IPS-20b (cell line): ENCODE results near the gene ETS1.

Experiments used
- H3K27ac ChIP-seq: one replicate; pipeline ENCODE4 v1.5.1; 2013; ENCODE audit warnings: low read length
- H3K27me3 ChIP-seq: 2 replicates; pipeline ENCODE4 v1.6.1; 2013; ENCODE audit warnings: mild to moderate bottlenecking, low read length, inconsistent platforms; ENCODE audit not compliant: insufficient read depth
- H3K36me3 ChIP-seq: 2 replicates; pipeline ENCODE4 v1.6.1; 2013; ENCODE audit warnings: low read depth, mild to moderate bottlenecking, inconsistent platforms, low read length, moderate library complexity; ENCODE audit not compliant: insufficient read depth
- H3K4me1 ChIP-seq: 2 replicates; pipeline ENCODE4 v1.6.1; 2013; ENCODE audit warnings: mild to moderate bottlenecking, control low read depth, inconsistent platforms, low read length, moderate library complexity; ENCODE audit not compliant: insufficient read depth
- H3K4me3 ChIP-seq: 2 replicates; pipeline ENCODE4 v1.5.1; 2013; ENCODE audit warnings: mild to moderate bottlenecking, low read length, inconsistent platforms
- H3K9ac ChIP-seq: 2 replicates; pipeline ENCODE4 v1.6.1; 2013; ENCODE audit warnings: low read depth, mild to moderate bottlenecking, inconsistent platforms, low read length, moderate library complexity
- H3K9me3 ChIP-seq: 2 replicates; pipeline ENCODE4 v1.6.1; 2013; ENCODE audit warnings: mild to moderate bottlenecking, low read depth, low read length, inconsistent platforms; ENCODE audit not compliant: insufficient read depth

The ETS1 gene

GRCh38 chr11:128479144-128479543, 108.2 kb downstream of the ETS1 start:
- Histone ChIP-seq H3K4me1 (no peaks in the 10 kb centered on the region), H3K9me3 (no peaks in the 10 kb centered on the region), H3K36me3 (no peaks in the 10 kb centered on the region; the same call in 1 of the 2 replicates), H3K27me3 (no peaks in the 10 kb centered on the region), H3K4me3 (no peak overlapping the region), H3K27ac (no peak overlapping the region), H3K9ac (no peak overlapping the region)

- H3K27ac ChIP-seq: no peak overlapping the region
Measured at GRCh38 chr11:128478305-128478704, 109.1 kb downstream of the ETS1 start.

GRCh38 chr11:128477811-128478210, 109.5 kb downstream of the ETS1 start:
- Histone ChIP-seq H3K27ac (no peak overlapping the region), H3K9me3 (no peaks in the 10 kb centered on the region), H3K9ac (no peak overlapping the region), H3K4me1 (no peaks in the 10 kb centered on the region), H3K27me3 (no peaks in the 10 kb centered on the region), H3K36me3 (no peaks in the 10 kb centered on the region; the same call in 1 of the 2 replicates), H3K4me3 (no peak overlapping the region)

More at GRCh38 chr11:128478305-128478704, 109.1 kb downstream of the ETS1 start:
- H3K4me1 ChIP-seq: no peaks in the 10 kb centered on the region
- H3K9me3 ChIP-seq: no peaks in the 10 kb centered on the region
- no peak overlapping the region for H3K4me3 ChIP-seq
- H3K36me3 ChIP-seq: no peaks in the 10 kb centered on the region; the same call in 1 of the 2 replicates
- H3K27me3 ChIP-seq: no peaks in the 10 kb centered on the region
- no peak overlapping the region for H3K9ac ChIP-seq

- H3K4me3 ChIP-seq: no peak overlapping the region
- H3K36me3 ChIP-seq: no peaks in the 10 kb centered on the region; the same call in 1 of the 2 replicates
- no peaks in the 10 kb centered on the region for H3K9me3 ChIP-seq
- H3K27me3 ChIP-seq: no peaks in the 10 kb centered on the region
- no peak overlapping the region for H3K9ac ChIP-seq
- H3K27ac ChIP-seq: no peak overlapping the region
- no peaks in the 10 kb centered on the region for H3K4me1 ChIP-seq
Measured at GRCh38 chr11:128477278-128477677, 110.1 kb downstream of the ETS1 start.

DNA sequence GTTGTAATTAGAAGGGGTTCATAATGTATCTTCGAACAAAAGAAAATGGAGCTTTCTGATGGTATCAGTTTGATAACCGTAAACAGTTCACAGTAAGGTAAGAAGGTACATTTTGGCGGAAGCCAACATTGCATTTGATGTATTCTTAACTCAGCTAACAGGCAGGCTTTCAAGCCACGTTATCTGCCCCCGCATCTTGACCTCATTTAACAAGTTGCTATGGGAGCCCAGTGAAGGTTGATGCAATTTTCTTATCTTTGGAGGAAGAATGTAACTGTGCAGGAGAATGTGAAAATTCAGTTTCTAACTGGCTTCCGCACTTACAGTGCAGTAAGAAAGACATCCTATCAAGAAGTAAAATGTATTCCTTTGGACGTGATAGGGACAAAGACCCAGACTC, 110.6 kb downstream of the ETS1 start:
- no peaks in the 10 kb centered on the region for H3K9me3 ChIP-seq
- H3K4me1 ChIP-seq: no peaks in the 10 kb centered on the region
- no peak overlapping the region for H3K27ac ChIP-seq
- H3K27me3 ChIP-seq: no peaks in the 10 kb centered on the region
- no peak overlapping the region for H3K9ac ChIP-seq
- no peaks in the 10 kb centered on the region; the same call in 1 of the 2 replicates for H3K36me3 ChIP-seq
- no peak overlapping the region for H3K4me3 ChIP-seq

DNA sequence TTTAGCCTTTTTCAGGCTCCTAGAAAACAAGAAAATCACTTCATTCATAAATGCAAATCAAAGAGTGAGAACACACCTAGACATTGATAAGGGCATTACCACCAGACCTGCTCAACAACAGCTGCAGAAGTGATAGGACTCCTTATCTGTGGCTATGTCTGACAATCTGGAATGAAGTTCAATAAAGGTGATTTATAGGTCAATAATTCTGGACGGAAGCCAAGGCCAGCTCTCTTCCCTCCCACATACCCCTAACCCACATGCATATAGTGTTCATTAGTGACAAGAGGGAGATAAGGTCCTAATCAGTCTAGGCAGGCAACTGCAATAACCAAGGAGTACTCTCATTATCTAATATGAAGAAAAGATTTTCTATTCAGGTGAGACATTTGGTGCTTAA, 111.3 kb downstream of the ETS1 start:
- H3K27ac ChIP-seq: no peak overlapping the region
- H3K27me3 ChIP-seq: no peaks in the 10 kb centered on the region
- no peak overlapping the region for H3K9ac ChIP-seq
- no peaks in the 10 kb centered on the region for H3K9me3 ChIP-seq
- no peak overlapping the region for H3K4me3 ChIP-seq
- H3K4me1 ChIP-seq: no peaks in the 10 kb centered on the region
- H3K36me3 ChIP-seq: no peaks in the 10 kb centered on the region; the same call in 1 of the 2 replicates

- H3K9me3 ChIP-seq: no peaks in the 10 kb centered on the region
- H3K4me3 ChIP-seq: no peak overlapping the region
- H3K4me1 ChIP-seq: no peaks in the 10 kb centered on the region
- H3K36me3 ChIP-seq: no peaks in the 10 kb centered on the region; the same call in 1 of the 2 replicates
- no peak overlapping the region for H3K27ac ChIP-seq
- H3K27me3 ChIP-seq: no peaks in the 10 kb centered on the region
- no peak overlapping the region for H3K9ac ChIP-seq
Measured at GRCh38 chr11:128474036-128474874, 113.1 kb downstream of the ETS1 start.

DNA sequence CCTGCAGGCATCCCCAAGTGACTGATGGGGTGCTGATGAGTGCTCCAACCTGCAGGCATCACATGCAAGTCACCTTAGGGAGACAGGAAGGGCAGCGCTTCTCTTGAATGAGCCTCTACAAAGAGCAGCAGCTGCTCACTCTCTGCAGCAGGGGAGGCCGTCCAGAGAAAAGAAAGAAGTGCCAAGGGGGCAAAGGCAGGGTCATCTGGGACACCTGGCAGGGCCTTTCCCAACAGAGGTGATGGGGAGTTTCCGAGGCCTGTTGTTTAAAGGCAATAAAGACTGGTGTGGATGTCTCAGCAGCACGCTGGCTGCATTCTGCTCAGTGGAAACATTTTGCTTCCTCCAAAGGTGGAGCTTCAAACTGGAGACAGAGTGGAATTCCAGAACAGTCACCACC, 113.7 kb downstream of the ETS1 start:
- H3K36me3 ChIP-seq: no peaks in the 10 kb centered on the region; the same call in 1 of the 2 replicates
- H3K9me3 ChIP-seq: no peaks in the 10 kb centered on the region
- no peak overlapping the region for H3K4me3 ChIP-seq
- no peak overlapping the region for H3K9ac ChIP-seq
- no peaks in the 10 kb centered on the region for H3K4me1 ChIP-seq
- no peaks in the 10 kb centered on the region for H3K27me3 ChIP-seq
- no peak overlapping the region for H3K27ac ChIP-seq

DNA sequence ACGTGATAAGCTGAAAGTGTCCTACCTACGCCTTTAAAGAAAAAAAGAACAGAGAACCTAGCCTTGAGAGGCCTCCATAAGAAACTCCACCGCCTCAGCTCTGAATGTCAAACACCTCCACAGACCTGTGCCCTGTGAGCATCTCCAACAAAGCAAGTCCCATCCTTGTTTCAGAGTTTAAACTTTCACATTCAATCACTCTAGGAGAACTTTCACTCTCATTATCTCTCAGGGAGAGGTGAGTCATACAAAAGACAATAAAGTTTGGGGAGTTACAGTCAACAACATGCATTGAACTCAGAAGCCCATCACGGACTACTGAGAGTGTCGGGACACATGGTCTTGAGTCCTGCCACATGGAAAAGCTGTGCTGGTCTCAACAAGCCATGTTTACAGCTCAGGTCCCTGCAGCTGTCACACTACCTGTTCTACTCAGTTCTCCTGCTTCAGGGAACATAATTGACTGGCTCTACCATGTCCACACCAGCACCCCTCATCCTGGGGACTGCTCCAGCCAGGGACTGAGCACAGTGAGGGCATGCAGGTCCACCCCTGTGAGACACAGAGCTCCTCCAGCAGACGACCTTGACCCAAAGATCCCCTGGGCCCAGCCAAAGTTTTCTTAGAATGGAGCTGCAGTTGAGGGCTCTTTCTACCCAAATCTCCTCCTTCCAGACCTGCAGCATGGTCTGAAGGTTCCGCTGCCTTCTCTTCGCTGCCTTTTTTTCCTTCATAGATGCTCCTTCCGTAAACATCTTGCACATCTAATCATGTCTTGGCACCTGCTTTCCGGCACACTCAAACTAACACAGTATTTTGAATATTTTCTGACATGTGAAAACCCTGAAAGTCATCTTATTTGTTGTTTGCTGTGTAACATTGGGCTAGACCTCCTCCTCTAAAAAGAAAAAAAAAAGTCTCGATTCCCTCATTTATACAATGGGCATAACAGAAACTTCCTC, 114.9 kb downstream of the ETS1 start:
- Histone ChIP-seq H3K9ac (no peak overlapping the region), H3K36me3 (no peaks in the 10 kb centered on the region; the same call in 1 of the 2 replicates), H3K4me1 (no peaks in the 10 kb centered on the region), H3K27ac (no peak overlapping the region), H3K9me3 (no peaks in the 10 kb centered on the region), H3K27me3 (no peaks in the 10 kb centered on the region), H3K4me3 (no peak overlapping the region)

DNA sequence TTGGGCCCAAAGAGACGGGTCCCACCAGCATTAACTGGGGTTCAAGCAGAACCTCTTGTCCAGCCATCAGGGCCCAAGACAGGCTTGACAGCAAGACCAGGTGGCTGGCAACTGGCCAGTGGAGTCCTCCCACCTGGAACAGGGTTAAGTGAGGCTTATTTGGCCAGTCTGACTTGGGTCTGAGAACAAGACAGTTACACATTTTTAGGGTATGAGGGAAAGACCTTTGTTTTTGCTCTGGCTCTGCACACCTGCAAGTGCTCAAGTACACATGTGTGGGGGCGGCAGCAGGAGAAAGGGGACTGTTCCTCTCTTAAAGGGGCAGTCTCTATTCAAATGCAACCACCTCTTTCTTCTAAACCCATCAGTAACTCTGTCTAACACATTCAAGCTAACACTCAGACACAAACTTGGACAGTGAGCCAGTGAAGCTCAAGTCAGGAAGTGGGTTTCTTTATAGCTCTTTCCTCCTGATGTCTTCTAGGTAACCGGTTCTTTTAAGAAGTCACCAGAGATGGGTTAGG, 116.2 kb downstream of the ETS1 start:
- Histone ChIP-seq H3K4me3 (no peak overlapping the region), H3K27ac (no peak overlapping the region), H3K9me3 (no peaks in the 10 kb centered on the region), H3K27me3 (no peaks in the 10 kb centered on the region), H3K9ac (no peak overlapping the region), H3K36me3 (no peaks in the 10 kb centered on the region; the same call in 1 of the 2 replicates), H3K4me1 (no peaks in the 10 kb centered on the region)

- H3K9me3 ChIP-seq: no peaks in the 10 kb centered on the region
- H3K4me1 ChIP-seq: no peaks in the 10 kb centered on the region
- no peaks in the 10 kb centered on the region; the same call in 1 of the 2 replicates for H3K36me3 ChIP-seq
- no peak overlapping the region for H3K27ac ChIP-seq
- H3K27me3 ChIP-seq: no peaks in the 10 kb centered on the region
- no peak overlapping the region for H3K9ac ChIP-seq
- no peak overlapping the region for H3K4me3 ChIP-seq
Measured at GRCh38 chr11:128470081-128470480, 117.3 kb downstream of the ETS1 start.
